Breast epithelium (tissue), 3 donors: ENCODE results near the gene CHI3L2.

Source experiments
- CTCF ChIP-seq, 3 donors: fragments of 450-650 bp; IDR thresholded peaks; one replicate each; pipeline ENCODE4 v1.5.1; 2016 to 2017; ENCODE audit warnings: antibody characterized with exemption in 3 of 3, mild to moderate bottlenecking in 3 of 3, moderate library complexity in 3 of 3
- POLR2AphosphoS5 ChIP-seq, 3 donors: sonication (generic); formaldehyde crosslinking; IDR thresholded peaks; one replicate each; pipeline ENCODE4 v1.6.1; 2017; ENCODE audit warnings: antibody characterized with exemption in 3 of 3

GRCh38 chr1:111191496-111191895 lies 36.0 kb upstream of the CHI3L2 start:
- no peak for TF ChIP-seq POLR2AphosphoS5 (IDR thresholded peaks at IDR 0.05)
- no peak for TF ChIP-seq CTCF (IDR thresholded peaks at IDR 0.05)
